ENCODE results near the gene RABL6.
"Not testable (repeated sequence)": the region's sequence is repeated elsewhere in the genome, so short reads cannot be mapped to it uniquely, and the experiment has no call there.

RABL6 gene

GRCh38 chr9:136823136-136824046 is 15.6 kb downstream of the RABL6 start:
- DNase-seq: peak; percentile 58

DNA sequence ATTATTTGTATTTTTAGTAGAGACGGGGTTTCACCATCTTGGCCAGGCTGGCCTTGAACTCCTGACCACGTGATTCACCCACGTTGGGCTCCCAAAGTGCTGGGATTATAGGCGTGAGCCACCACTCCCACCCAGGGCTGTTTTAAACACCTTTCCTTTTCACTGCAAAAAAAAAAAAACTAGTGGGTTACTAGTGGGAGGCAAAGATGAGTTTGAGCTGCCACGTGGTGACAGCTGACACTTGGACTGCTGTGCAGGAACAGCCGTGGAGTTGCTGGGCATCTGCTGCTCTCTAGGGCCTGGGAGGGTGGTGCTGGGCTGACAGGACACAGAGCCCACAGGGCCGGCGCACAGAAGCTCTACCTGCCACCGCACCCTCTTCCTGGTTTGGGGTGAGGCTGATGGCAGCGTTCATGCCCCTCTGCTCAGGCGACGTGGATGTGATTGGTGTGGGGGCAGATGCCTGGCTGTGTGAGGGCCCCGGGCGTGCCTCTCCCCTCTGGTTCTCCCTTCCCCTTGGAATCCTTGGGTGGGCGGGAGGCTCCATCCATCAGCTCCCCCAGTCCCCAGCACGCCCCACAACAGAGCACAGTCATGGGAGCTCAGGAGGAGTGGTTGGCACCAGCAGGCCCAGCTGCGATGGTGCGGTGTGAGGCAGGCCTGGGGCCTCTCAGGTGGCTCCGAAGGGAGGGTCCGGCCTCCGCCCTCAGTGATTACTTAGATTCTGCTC is 16.9 kb downstream of the RABL6 start:
- DNase-seq: no peak

- DNase-seq: no peak
Observed at GRCh38 chr9:136825295-136826187, 17.8 kb downstream of the RABL6 start.

DNA sequence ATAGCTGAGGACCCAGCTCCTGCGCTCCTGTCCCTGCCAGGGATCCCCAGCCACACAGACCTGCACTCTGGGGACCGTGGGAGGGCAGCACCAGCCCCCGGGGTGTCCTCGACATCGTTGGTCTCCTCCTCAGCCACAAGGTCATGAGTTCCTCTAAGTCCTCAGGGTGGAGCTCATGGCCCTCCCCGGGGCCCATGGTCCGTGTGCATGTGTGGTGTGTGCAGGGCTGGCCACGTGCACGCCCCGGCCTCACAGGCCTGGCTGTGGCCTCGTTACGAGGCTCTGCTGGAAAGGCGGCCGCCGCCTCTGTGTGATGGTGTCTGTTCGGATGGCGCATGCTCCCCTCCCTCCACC is 18.4 kb downstream of the RABL6 start:
- DNase-seq: no peak

DNA sequence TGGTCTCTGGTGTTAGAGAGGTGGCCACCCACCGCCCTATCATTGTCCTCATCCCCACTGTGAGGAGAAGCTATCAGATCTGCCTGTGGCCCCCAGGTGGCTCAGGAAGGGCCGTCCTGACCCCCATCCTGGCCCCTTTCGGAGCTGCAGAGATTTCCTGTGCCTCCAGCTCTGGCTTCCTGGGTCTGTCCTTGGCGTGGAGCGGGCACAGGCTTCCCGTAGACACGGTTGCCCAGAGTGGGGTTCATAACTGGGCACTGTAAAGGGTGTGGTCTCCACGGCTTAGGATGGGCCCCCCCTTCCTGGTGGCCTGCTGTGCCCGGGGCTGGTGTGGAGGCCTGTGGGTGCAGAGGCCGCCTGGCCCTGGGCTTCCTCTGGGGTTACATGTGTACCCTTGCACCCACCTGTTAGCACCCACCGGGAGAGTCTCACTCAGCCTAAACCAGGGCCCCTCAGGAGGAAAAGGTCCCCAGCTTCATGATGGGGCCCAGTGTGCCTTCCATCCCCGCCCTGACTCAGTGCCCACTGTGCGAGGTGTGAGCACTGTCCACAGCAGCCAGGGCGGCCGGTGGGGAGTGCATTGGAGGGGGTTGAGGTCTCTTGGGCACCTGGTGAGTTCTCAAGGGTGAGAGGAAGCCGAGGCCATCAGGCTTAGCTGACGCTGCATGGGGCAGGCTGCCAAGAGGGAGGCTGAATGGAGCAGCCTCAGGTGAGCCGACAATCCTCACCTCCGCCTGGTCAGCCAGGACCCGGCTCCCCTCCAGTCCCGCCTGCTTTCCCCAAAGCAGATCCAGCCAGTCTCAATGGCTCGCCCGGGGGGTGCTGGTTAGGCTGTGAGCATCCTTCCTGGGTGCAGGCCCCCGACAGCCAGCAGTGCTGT is 19.2 kb downstream of the RABL6 start:
- no peak for DNase-seq

- DNase-seq: no peak
Observed at GRCh38 chr9:136827794-136828473, 20.2 kb downstream of the RABL6 start.

GRCh38 chr9:136828474-136829140 is 20.9 kb downstream of the RABL6 start:
- DNase-seq: no peak

- DNase-seq: no peak
Observed at GRCh38 chr9:136829412-136829811, 21.7 kb downstream of the RABL6 start.

GRCh38 chr9:136829981-136830885 is 22.5 kb downstream of the RABL6 start:
- DNase-seq: no peak

GRCh38 chr9:136831002-136831719 is 23.4 kb downstream of the RABL6 start:
- DNase-seq: no peak

GRCh38 chr9:136831720-136832104 is 24.0 kb downstream of the RABL6 start:
- no peak for DNase-seq

DNA sequence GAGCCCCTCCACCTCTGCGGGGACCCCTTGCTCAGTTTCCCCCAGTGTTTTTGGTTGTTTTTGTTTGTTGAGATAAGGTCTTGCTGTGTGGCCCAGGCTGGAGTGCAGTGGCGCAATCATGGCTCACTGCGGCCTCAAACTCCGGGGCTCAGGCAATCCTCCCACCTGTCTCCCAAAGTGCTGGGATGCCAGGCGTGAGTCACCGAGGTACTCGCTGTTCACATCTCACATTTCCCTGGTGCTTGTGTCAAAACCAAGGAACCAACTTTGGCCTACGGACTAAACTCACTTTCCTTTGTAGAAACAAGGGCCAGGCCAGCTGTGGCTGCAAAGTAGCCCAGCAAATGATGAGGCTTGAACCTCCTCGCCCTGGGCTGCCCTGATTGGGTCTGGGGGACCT is 24.8 kb downstream of the RABL6 start:
- no peak for DNase-seq

DNA sequence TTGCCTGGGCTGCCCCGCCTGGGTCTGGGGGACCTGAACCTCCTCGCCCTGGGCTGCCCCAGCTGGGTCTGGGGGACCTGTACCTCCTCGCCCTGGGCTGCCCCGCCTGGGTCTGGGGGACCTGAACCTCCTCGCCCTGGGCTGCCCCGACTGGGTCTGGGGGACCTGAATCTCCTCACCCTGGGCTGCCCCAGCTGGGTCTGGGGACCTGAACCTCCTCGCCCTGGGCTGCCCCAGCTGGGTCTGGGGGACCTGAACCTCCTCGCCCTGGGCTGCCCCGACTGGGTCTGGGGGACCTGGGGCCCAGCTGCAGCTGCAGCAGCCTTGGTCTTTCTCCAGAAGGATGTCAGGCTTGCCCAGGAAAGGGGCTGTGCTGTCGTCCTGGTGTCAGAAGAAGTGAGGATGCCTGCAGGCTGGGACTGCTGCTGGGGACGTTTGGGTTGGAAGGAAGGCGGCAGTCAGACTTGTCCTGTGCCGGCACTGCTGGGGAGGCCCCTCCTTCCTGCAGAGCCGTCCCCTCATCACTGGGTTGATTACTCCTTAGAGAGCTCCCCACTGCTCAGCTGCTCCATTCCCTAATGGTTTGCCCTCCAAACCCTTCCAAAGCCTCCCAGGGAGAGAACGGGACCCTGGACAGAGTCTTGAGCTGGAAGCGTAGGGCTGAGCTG is 25.8 kb downstream of the RABL6 start:
- DNase-seq: not testable (repeated sequence)

DNA sequence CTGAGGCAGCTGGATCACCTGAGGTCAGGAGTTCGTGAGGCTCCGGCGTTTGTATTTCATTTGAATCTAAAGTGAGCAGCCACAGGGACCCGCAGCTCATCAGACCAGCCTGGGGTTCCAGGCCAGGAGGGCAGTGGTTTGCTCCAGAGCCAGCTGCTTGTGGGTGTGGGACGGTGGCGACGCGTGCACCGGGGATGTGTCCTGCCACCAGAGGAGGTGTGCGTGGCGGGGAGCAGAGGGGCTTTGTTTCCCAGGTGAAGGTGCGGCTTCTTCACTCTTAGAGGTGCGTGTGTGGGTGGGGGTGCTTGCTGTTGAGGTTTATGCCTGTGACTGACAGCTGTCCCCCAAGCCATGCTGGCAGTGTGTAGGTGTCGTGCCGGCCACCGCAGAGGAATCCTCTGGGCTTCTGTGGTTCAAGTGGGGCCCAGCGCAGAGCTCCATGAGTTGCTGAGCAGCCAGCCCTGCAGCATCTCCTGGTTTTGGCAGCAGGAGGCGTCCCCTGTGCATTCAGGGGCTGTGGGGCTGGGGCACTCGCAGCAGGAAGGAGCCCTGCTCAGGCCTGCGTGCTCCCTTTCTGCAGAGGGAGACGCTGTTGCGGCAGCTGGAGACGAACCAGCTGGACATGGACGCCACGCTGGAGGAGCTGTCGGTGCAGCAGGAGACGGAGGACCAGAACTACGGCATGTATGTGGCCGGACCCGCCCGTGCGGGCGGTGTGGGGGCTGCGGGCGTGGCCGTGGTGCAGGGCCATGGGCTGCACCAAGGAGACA is 27.6 kb downstream of the RABL6 start:
- no peak for DNase-seq

GRCh38 chr9:136835932-136836904 is 28.5 kb downstream of the RABL6 start:
- DNase-seq: no peak

- no peak for DNase-seq
Observed at GRCh38 chr9:136837146-136837855, 29.6 kb downstream of the RABL6 start.

Measured in DMS79 treated with DMSO at 0.1 percent for 48 hours (cell line).